Trophoblast cell (in vitro differentiated cells and primary cell): ENCODE measurements around the gene PDE10A.

Experiments
- DNase-seq, 2 donors: peaks; one replicate each; pipeline ENCODE4 v3.0.0-alpha.2; 2016
- H2AFZ ChIP-seq: 2 replicates; pipeline ENCODE4 v1.6.1; 2013; ENCODE audit warnings: low read length, moderate library complexity, mild to moderate bottlenecking; ENCODE audit not compliant: insufficient read depth, poor library complexity
- H2AK5ac ChIP-seq: 2 replicates; pipeline ENCODE4 v1.6.1; 2013; ENCODE audit warnings: mild to moderate bottlenecking, low read length
- H2BK120ac ChIP-seq: 2 replicates; pipeline ENCODE4 v1.6.1; 2013; ENCODE audit warnings: low read length, mild to moderate bottlenecking, moderate library complexity; ENCODE audit not compliant: insufficient read depth, poor library complexity
- H2BK12ac ChIP-seq: 2 replicates; pipeline ENCODE4 v1.6.1; 2013; ENCODE audit warnings: mild to moderate bottlenecking, low read length, moderate library complexity
- H2BK5ac ChIP-seq: 2 replicates; pipeline ENCODE4 v1.6.1; 2013; ENCODE audit warnings: low read length, low read depth, moderate library complexity, mild to moderate bottlenecking; ENCODE audit not compliant: poor library complexity
- H3K14ac ChIP-seq: 2 replicates; pipeline ENCODE4 v1.6.1; 2013; ENCODE audit warnings: mild to moderate bottlenecking, low read length
- H3K18ac ChIP-seq: 2 replicates; pipeline ENCODE4 v1.6.1; 2013; ENCODE audit warnings: mild to moderate bottlenecking, low read length
- H3K23ac ChIP-seq: 2 replicates; pipeline ENCODE4 v1.6.1; 2013; ENCODE audit warnings: low read length
- H3K27ac ChIP-seq: 2 replicates; pipeline ENCODE4 v1.5.1; 2013; ENCODE audit warnings: low read depth, mild to moderate bottlenecking, inconsistent platforms, low read length, moderate library complexity
- H3K27me3 ChIP-seq: 2 replicates; pipeline ENCODE4 v1.6.1; 2013; ENCODE audit warnings: inconsistent platforms, mild to moderate bottlenecking, low read length, moderate library complexity; ENCODE audit not compliant: insufficient read depth
- H3K36me3 ChIP-seq, 2 experiments: 1 replicate in 1 of 2; 2 replicates in 1 of 2; pipeline ENCODE4 v1.6.1; 2013; ENCODE audit warnings: low read length in 2 of 2, mild to moderate bottlenecking in 2 of 2, moderate library complexity in 1 of 2; ENCODE audit not compliant: insufficient read depth in 2 of 2, control insufficient read depth in 1 of 2
- H3K4ac ChIP-seq: 2 replicates; pipeline ENCODE4 v1.6.1; 2013; ENCODE audit warnings: low read depth, mild to moderate bottlenecking, low read length, moderate library complexity
- H3K4me1 ChIP-seq, 2 experiments: 1 replicate in 1 of 2; 2 replicates in 1 of 2; pipeline ENCODE4 v1.6.1; 2013; ENCODE audit warnings: low read length in 2 of 2, mild to moderate bottlenecking in 2 of 2, moderate library complexity in 1 of 2; ENCODE audit not compliant: insufficient read depth in 2 of 2, control insufficient read depth in 1 of 2
- H3K4me2 ChIP-seq: 2 replicates; pipeline ENCODE4 v1.6.1; 2013; ENCODE audit warnings: inconsistent platforms, mild to moderate bottlenecking, low read length, moderate library complexity
- H3K4me3 ChIP-seq: 2 replicates; pipeline ENCODE4 v1.5.1; 2013; ENCODE audit warnings: mild to moderate bottlenecking, low read depth, low read length, inconsistent platforms
- H3K79me1 ChIP-seq: one replicate; pipeline ENCODE4 v1.6.1; 2013; ENCODE audit warnings: low read length
- H3K79me2 ChIP-seq: 2 replicates; pipeline ENCODE4 v1.6.1; 2013; ENCODE audit warnings: low read length, mild to moderate bottlenecking; ENCODE audit not compliant: control insufficient read depth, insufficient read depth, poor library complexity
- H3K9ac ChIP-seq: 2 replicates; pipeline ENCODE4 v1.6.1; 2013; ENCODE audit warnings: mild to moderate bottlenecking, low read length
- H3K9me3 ChIP-seq: 2 replicates; pipeline ENCODE4 v1.6.1; 2013; ENCODE audit warnings: low read depth, mild to moderate bottlenecking, control low read depth, inconsistent platforms, low read length; ENCODE audit not compliant: insufficient read depth
- H4K12ac ChIP-seq: 2 replicates; pipeline ENCODE4 v1.6.1; 2013; ENCODE audit warnings: low read depth, mild to moderate bottlenecking, low read length, moderate library complexity
- H4K8ac ChIP-seq: 2 replicates; pipeline ENCODE4 v1.6.1; 2013; ENCODE audit warnings: low read depth, mild to moderate bottlenecking, low read length, moderate library complexity
- H4K91ac ChIP-seq: one replicate; pipeline ENCODE4 v1.6.1; 2013; ENCODE audit warnings: low read depth, mild to moderate bottlenecking, low read length, moderate library complexity
- WGBS: extraction: QIAGEN DNeasy Blood & Tissue Kit; methylation state at CpG from one replicate; pipeline ENCODE4 v1.1.7; 2013; ENCODE audit warnings: missing lambda C conversion rate; ENCODE audit not compliant: insufficient read length, insufficient coverage; ENCODE audit errors: extremely low coverage; 5-methylcytosine and 5-hydroxymethylcytosine counted together

Gene PDE10A

DNA sequence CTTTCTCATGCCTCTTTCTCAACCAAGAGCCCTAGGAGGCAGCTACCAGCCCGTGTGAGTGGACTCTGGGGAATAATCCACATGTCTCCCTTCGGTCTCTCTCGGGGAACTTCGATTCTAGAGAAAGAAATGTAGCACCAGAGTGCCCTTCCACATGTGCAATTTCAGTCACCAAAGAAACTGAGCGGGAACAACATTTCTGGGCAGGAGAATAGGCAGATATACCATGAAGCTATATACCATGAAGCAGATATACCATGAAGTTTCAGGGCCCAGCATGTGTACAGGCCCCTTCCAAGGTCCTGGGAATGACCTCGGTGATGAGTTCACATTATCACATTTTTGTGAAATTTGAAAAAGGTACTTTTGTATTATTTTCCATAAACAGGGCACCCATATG, 60.8 kb downstream of the PDE10A start:
- H3K23ac ChIP-seq, result no peak overlapping the region
- H2BK5ac ChIP-seq, result no peak overlapping the region
- no peaks in the 10 kb centered on the region for H3K9me3 ChIP-seq
- peaks cover 2 to 16% of the 10 kb centered on the region in 2 experiments for H3K4me1 ChIP-seq
- H4K8ac ChIP-seq, result no peak overlapping the region
- H3K18ac ChIP-seq, result no peak overlapping the region
- no peak overlapping the region for H3K4me2 ChIP-seq
- H2AK5ac ChIP-seq, result no peak overlapping the region
- H3K79me1 ChIP-seq, result no peaks in the 10 kb centered on the region
- H3K36me3 ChIP-seq, result no peaks in the 10 kb centered on the region
- no peak overlapping the region for H2AFZ ChIP-seq
- no CpG with 5 or more reads among the region's 6 CpGs for WGBS
- H3K27ac ChIP-seq, result no peak overlapping the region
- H3K9ac ChIP-seq, result no peak overlapping the region
- no peak overlapping the region for H4K12ac ChIP-seq
- no peaks in the 10 kb centered on the region for H3K27me3 ChIP-seq
- H3K4ac ChIP-seq, result no peak overlapping the region
- no peak overlapping the region for H2BK12ac ChIP-seq
- H2BK120ac ChIP-seq, result no peak overlapping the region
- H3K4me3 ChIP-seq, result no peak overlapping the region
- no peak overlapping the region for H3K14ac ChIP-seq
- no peak overlapping the region for H4K91ac ChIP-seq
- H3K79me2 ChIP-seq, result no peaks in the 10 kb centered on the region
- DNase-seq, result no peak

DNA sequence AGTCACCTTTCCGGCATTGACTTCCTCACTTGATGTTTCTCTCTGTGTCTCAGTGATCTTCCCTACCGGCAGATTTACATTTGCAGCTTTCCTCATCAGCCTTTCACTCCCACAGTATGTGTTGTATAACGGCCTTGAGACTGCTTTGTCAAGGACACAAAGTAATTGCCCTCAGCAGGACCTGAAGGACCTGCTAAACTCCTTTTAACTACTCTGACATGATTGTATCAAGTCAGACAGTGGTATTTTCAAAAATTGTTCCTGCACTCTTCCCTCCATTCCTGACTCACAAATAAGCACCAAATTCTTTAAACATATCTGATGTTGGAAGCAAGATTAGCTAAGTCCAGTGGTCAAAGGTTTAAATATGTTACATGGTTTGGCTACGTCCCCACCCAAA, 62.4 kb downstream of the PDE10A start:
- no peak overlapping the region for H3K9ac ChIP-seq

GRCh38 chr6:165599596-165600487, 63.2 kb downstream of the PDE10A start:
- Histone ChIP-seq H2AFZ (no peak overlapping the region), H3K9me3 (no peaks in the 10 kb centered on the region), H3K79me2 (no peaks in the 10 kb centered on the region), H3K4me3 (no peak overlapping the region), H3K79me1 (no peaks in the 10 kb centered on the region), H3K27me3 (no peaks in the 10 kb centered on the region), H2BK12ac (no peak overlapping the region), H2AK5ac (no peak overlapping the region), H3K4me1 (peaks cover 2 to 10% of the 10 kb centered on the region in 2 experiments), H3K9ac (no peak overlapping the region), H3K27ac (no peak overlapping the region), H3K4me2 (no peak overlapping the region), H3K18ac (no peak overlapping the region), H3K4ac (no peak overlapping the region), H3K14ac (no peak overlapping the region), H4K91ac (no peak overlapping the region), H4K12ac (no peak overlapping the region), H3K23ac (no peak overlapping the region), H2BK120ac (no peak overlapping the region), H3K36me3 (no peaks in the 10 kb centered on the region), H2BK5ac (no peak overlapping the region), H4K8ac (no peak overlapping the region)
- no CpG with 5 or more reads among the region's 21 CpGs for WGBS
- DNase-seq, result peak; percentile 80 to 86

More for the DNA sequence above, 62.4 kb downstream of the PDE10A start:
- no peak overlapping the region for H3K4ac ChIP-seq
- no peaks in the 10 kb centered on the region for H3K9me3 ChIP-seq
- peak; percentile 88 to 98 for DNase-seq
- H4K91ac ChIP-seq, result no peak overlapping the region
- peaks cover 2 to 12% of the 10 kb centered on the region in 2 experiments for H3K4me1 ChIP-seq
- no peak overlapping the region for H2BK12ac ChIP-seq
- H3K36me3 ChIP-seq, result no peaks in the 10 kb centered on the region
- no peak overlapping the region for H3K23ac ChIP-seq
- no peak overlapping the region for H3K14ac ChIP-seq
- no peak overlapping the region for H4K12ac ChIP-seq
- no peak overlapping the region for H2AK5ac ChIP-seq
- WGBS, result no CpG with 5 or more reads among the region's 4 CpGs
- H3K79me2 ChIP-seq, result no peaks in the 10 kb centered on the region
- H3K79me1 ChIP-seq, result no peaks in the 10 kb centered on the region
- no peaks in the 10 kb centered on the region for H3K27me3 ChIP-seq
- H3K27ac ChIP-seq, result no peak overlapping the region
- H4K8ac ChIP-seq, result no peak overlapping the region
- no peak overlapping the region for H3K4me2 ChIP-seq
- H3K18ac ChIP-seq, result no peak overlapping the region
- H2AFZ ChIP-seq, result no peak overlapping the region
- no peak overlapping the region for H2BK5ac ChIP-seq
- H2BK120ac ChIP-seq, result no peak overlapping the region
- H3K4me3 ChIP-seq, result no peak overlapping the region

DNA sequence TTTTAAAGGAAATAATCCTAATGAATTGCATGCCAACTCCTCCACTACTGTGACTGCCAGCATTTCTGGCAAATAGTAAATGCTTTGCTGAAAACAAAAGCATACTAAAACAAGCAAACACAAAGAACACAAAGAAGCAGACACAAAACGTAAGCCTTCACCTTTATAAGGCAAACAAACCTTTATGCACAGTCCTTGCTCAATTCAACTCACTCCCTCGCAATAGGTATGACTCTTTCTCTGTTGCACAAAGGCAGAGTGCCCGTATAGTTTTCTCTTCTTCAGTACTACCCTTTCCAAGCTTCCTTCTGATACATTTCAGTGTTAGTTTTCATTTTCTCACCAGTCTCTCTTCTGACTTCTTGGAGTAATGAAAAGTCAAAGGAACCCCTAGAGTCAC, 63.9 kb downstream of the PDE10A start:
- no peaks in the 10 kb centered on the region for H3K36me3 ChIP-seq
- no peak overlapping the region for H2AFZ ChIP-seq
- H3K9ac ChIP-seq, result no peak overlapping the region
- no peaks in the 10 kb centered on the region for H3K79me1 ChIP-seq
- H3K27ac ChIP-seq, result no peak overlapping the region
- H4K8ac ChIP-seq, result no peak overlapping the region
- no CpG with 5 or more reads among the region's 3 CpGs for WGBS
- H2AK5ac ChIP-seq, result no peak overlapping the region
- H3K14ac ChIP-seq, result no peak overlapping the region
- H2BK12ac ChIP-seq, result no peak overlapping the region
- H2BK120ac ChIP-seq, result no peak overlapping the region
- no peak overlapping the region for H4K12ac ChIP-seq
- H3K4me2 ChIP-seq, result no peak overlapping the region
- DNase-seq, result peak; percentile 66 to 86
- H3K4me1 ChIP-seq, result peaks cover 2 to 10% of the 10 kb centered on the region in 2 experiments
- no peak overlapping the region for H3K18ac ChIP-seq
- H3K27me3 ChIP-seq, result no peaks in the 10 kb centered on the region
- H2BK5ac ChIP-seq, result no peak overlapping the region
- H4K91ac ChIP-seq, result no peak overlapping the region
- H3K23ac ChIP-seq, result no peak overlapping the region
- H3K4ac ChIP-seq, result no peak overlapping the region
- no peaks in the 10 kb centered on the region for H3K9me3 ChIP-seq
- H3K4me3 ChIP-seq, result no peak overlapping the region
- H3K79me2 ChIP-seq, result no peaks in the 10 kb centered on the region
